K562 (cell line): ENCODE results near the gene CTIF. TPM values are rescaled to one million over a fixed set of nuclear protein-coding genes. Genes with fewer than 3 reads are reported as not detected.

Experiments used
- ARID3A ChIP-seq: IDR thresholded peaks from 2 replicates; pipeline ENCODE4 v1.6.1; 2012; ENCODE audit warnings: low read depth, low read length, improper control_type of control experiment, borderline replicate concordance
- ARID3B ChIP-seq: fragments of 250-450 bp; sonication (Bioruptor Pico); IDR thresholded peaks from 2 replicates; pipeline ENCODE4 v1.4.0; 2020; ENCODE audit warnings: borderline replicate concordance
- CBFA2T2 ChIP-seq: fragments of 450-650 bp; conservative IDR thresholded peaks from 2 replicates; pipeline ENCODE4 v1.6.1; 2017; ENCODE audit warnings: mild to moderate bottlenecking
- ELF1 ChIP-seq: fragments of 200-800 bp; sonication (Bioruptor generic); IDR thresholded peaks from 2 replicates; pipeline ENCODE4 v1.6.1; 2016; ENCODE audit warnings: missing genetic modification characterization, missing compliant biosample characterization
- EP300 ChIP-seq: IDR thresholded peaks from 2 replicates; pipeline ENCODE4 v1.6.1; 2012; ENCODE audit warnings: low read length, improper control_type of control experiment
- FOSL1 ChIP-seq: fragments of 200-800 bp; sonication (Bioruptor generic); conservative IDR thresholded peaks from 2 replicates; pipeline ENCODE4 v1.6.1; 2016; ENCODE audit warnings: missing genetic modification characterization, missing compliant biosample characterization
- HNRNPLL ChIP-seq: fragments of 200-400 bp; formaldehyde crosslinking; IDR thresholded peaks from 2 replicates; pipeline ENCODE4 v1.6.1; 2017; ENCODE audit warnings: low read length, low read depth, mild to moderate bottlenecking; ENCODE audit not compliant: poor library complexity, severe bottlenecking
- MECOM ChIP-seq: fragments of 250-450 bp; sonication (Bioruptor Pico); IDR thresholded peaks from 2 replicates; pipeline ENCODE4 v1.8.0; 2022; ENCODE audit warnings: inconsistent platforms
- MEIS2 ChIP-seq: fragments of 450-650 bp; IDR thresholded peaks from 2 replicates; pipeline ENCODE4 v1.6.1; 2014; ENCODE audit warnings: mild to moderate bottlenecking; ENCODE audit not compliant: partially characterized antibody
- MTA3 ChIP-seq: fragments of 450-650 bp; formaldehyde crosslinking; IDR thresholded peaks from 2 replicates; pipeline ENCODE4 v1.6.1; 2017; ENCODE audit warnings: mild to moderate bottlenecking, borderline replicate concordance
- MYNN ChIP-seq, 2 experiments: sonication (generic); formaldehyde crosslinking in 1 of 2; IDR thresholded peaks; 2 replicates each; pipeline versions ENCODE4 v1.5.0 to v1.6.1; 2016 to 2020; ENCODE audit warnings: antibody characterized with exemption in 1 of 2, missing genetic modification reagents in 1 of 2
- PHB2 ChIP-seq: fragments of 450-650 bp; IDR thresholded peaks from 2 replicates; pipeline ENCODE4 v1.6.1; 2017; ENCODE audit warnings: low read depth
- PTRF ChIP-seq: fragments of 450-650 bp; IDR thresholded peaks from 2 replicates; pipeline ENCODE4 v1.6.1; 2016; ENCODE audit warnings: mild to moderate bottlenecking, missing genetic modification characterization, missing compliant biosample characterization
- RBM39 ChIP-seq: fragments of 200-400 bp; formaldehyde crosslinking; optimal IDR thresholded peaks from 2 replicates; pipeline ENCODE3; 2018; ENCODE audit warnings: low read depth, low read length
- TBL1XR1 ChIP-seq, 2 experiments: IDR thresholded peaks; 2 replicates each; pipeline ENCODE4 v1.6.1; 2012; ENCODE audit warnings: improper control_type of control experiment in 2 of 2, low read length in 2 of 2, mild to moderate bottlenecking in 1 of 2
- ZFP30 ChIP-seq: fragments of 250-450 bp; sonication (Bioruptor Pico); IDR thresholded peaks from 2 replicates; pipeline ENCODE4 v1.8.0; 2022; ENCODE audit warnings: moderate library complexity, mild to moderate bottlenecking, inconsistent platforms, borderline replicate concordance
- polyA plus RNA-seq, 8 experiments: library from polyadenylated mRNA; depleted of rRNA in 4 of 8; stranded (reverse) in 5 of 8; unstranded in 3 of 8; fragments of >200 nt; fragmentation: Nextera tagmentation in 2 of 8; fragmentation: Illumina TruSeq in 1 of 8; extraction: Ambion mirVana in 2 of 8; extraction: Trizol in 1 of 8; gene quantifications; 2 replicates each; pipeline versions ENCODE4 v1.2.1 to v1.2.3, GENCODE V29; 2011 to 2014; ENCODE audit warnings: inconsistent platforms in 1 of 8, missing spikeins in 1 of 8
- total RNA-seq, 7 experiments: library from RNA; depleted of rRNA in 6 of 7; stranded (reverse); fragments of >200 nt in 6 of 7; fragmentation: Illumina TruSeq in 2 of 7; extraction: Trizol in 2 of 7; gene quantifications; 2 replicates each; pipeline versions ENCODE4 v1.2.1 to v1.2.3, GENCODE V29; 2011 to 2021; ENCODE audit warnings: low replicate concordance in 1 of 7
- TF ChIP-seq, protein P1 (sequence below), 2 experiments: IDR thresholded peaks; 2 replicates each; pipeline ENCODE4 v1.6.1; 2012; ENCODE audit warnings: improper control_type of control experiment in 2 of 2, low read depth in 2 of 2, low read length in 2 of 2, borderline replicate concordance in 1 of 2
- TF ChIP-seq, protein P2 (sequence below), 2 experiments: fragments of 150-350 bp in 1 of 2; IDR thresholded peaks; 2 replicates each; pipeline ENCODE4 v1.6.1; 2012 to 2016; ENCODE audit warnings: low read depth in 2 of 2, low read length in 2 of 2, mild to moderate bottlenecking in 1 of 2, moderate library complexity in 1 of 2

Gene CTIF
- total and polyA plus RNA-seq, 9 of the 15 experiments (the other 6 are each of a cell fraction or from before 2014, with no cell fraction given), result 0.17 to 11.5 (median 2.2) TPM

DNA sequence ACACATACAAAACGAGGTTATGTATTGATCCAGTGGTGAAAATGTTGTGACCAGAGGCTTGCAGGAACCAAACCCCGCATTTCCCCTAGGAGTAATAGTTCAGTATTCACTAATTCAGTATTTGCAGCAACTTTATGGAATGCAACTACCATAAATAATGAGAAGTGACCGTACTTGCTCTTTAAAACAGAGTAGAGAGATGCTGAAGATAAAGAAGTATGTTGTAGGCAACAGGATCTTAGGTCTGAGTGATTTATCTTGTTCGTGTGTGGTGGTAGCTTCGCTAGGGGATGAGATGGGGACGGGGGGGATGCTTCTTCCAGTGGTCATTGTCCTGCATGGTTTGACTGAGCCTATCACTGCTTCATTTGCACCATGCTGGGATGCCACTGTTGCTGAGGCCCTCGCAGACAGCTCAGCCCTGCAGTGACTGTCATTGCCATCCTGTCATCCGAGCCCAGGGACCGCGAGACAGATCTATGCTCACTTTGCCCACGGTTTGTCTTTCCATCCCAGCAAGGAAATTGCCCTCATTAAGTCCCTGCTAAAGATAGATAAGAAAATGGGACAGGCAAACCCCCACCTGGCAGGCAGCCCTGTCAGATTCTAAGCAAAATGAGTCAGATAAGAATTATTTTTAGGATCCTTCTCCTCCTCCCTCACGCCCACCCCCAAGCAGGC is 181.3 kb downstream of the CTIF start (continued):
- TF ChIP-seq ARID3B (no peak), EP300 (peak; percentile 78), FOSL1 (peak; percentile 78), MECOM (CRISPR knock-in tag) (peak; percentile 44; the same call in 1 of the 2 replicates), RBM39 (no peak), MEIS2 (peak; percentile 79), ARID3A (no peak), ELF1 (tag) (no peak), MYNN (IDR thresholded peaks at IDR 0.05) (peak; percentile 70), MYNN (CRISPR knock-in tag; IDR thresholded peaks at IDR 0.05) (no peak), HNRNPLL (no peak), TBL1XR1 (IDR thresholded peaks at IDR 0.05; ENCODE audit: low read length in 2 of 2) (peak in 1 of 2 experiments; percentile 83; a peak in 2 of 4 replicates), PTRF (tag) (no peak), ZFP30 (CRISPR knock-in tag) (no peak), PHB2 (no peak), MTA3 (0 out of 2 replicates have a peak, but pooled peaks have one; percentile 22), CBFA2T2 (peak; percentile 89)
- TF ChIP-seq, protein P1, sequence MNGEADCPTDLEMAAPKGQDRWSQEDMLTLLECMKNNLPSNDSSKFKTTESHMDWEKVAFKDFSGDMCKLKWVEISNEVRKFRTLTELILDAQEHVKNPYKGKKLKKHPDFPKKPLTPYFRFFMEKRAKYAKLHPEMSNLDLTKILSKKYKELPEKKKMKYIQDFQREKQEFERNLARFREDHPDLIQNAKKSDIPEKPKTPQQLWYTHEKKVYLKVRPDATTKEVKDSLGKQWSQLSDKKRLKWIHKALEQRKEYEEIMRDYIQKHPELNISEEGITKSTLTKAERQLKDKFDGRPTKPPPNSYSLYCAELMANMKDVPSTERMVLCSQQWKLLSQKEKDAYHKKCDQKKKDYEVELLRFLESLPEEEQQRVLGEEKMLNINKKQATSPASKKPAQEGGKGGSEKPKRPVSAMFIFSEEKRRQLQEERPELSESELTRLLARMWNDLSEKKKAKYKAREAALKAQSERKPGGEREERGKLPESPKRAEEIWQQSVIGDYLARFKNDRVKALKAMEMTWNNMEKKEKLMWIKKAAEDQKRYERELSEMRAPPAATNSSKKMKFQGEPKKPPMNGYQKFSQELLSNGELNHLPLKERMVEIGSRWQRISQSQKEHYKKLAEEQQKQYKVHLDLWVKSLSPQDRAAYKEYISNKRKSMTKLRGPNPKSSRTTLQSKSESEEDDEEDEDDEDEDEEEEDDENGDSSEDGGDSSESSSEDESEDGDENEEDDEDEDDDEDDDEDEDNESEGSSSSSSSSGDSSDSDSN (IDR thresholded peaks at IDR 0.05; ENCODE audit: borderline replicate concordance in 1 of 2, low read depth in 2 of 2, low read length in 2 of 2), result no peak
- TF ChIP-seq, protein P2, sequence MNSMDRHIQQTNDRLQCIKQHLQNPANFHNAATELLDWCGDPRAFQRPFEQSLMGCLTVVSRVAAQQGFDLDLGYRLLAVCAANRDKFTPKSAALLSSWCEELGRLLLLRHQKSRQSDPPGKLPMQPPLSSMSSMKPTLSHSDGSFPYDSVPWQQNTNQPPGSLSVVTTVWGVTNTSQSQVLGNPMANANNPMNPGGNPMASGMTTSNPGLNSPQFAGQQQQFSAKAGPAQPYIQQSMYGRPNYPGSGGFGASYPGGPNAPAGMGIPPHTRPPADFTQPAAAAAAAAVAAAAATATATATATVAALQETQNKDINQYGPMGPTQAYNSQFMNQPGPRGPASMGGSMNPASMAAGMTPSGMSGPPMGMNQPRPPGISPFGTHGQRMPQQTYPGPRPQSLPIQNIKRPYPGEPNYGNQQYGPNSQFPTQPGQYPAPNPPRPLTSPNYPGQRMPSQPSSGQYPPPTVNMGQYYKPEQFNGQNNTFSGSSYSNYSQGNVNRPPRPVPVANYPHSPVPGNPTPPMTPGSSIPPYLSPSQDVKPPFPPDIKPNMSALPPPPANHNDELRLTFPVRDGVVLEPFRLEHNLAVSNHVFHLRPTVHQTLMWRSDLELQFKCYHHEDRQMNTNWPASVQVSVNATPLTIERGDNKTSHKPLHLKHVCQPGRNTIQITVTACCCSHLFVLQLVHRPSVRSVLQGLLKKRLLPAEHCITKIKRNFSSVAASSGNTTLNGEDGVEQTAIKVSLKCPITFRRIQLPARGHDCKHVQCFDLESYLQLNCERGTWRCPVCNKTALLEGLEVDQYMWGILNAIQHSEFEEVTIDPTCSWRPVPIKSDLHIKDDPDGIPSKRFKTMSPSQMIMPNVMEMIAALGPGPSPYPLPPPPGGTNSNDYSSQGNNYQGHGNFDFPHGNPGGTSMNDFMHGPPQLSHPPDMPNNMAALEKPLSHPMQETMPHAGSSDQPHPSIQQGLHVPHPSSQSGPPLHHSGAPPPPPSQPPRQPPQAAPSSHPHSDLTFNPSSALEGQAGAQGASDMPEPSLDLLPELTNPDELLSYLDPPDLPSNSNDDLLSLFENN (IDR thresholded peaks at IDR 0.05; ENCODE audit: low read depth in 2 of 2, low read length in 2 of 2), result peak in 1 of 2 experiments; percentile 53; a peak in 1 of 4 replicates
